SK-N-SH treated with all-trans-retinoic acid at 6 μM for 48 hours (cell line): ENCODE data around the gene NPIPB6.
"Not testable (repeated sequence)": the region's sequence is repeated elsewhere in the genome, so short reads cannot be mapped to it uniquely, and the experiment has no call there.

Experiments used
- GLIS3 ChIP-seq: fragments of 250-450 bp; sonication (Bioruptor Pico); IDR thresholded peaks from 2 replicates; pipeline ENCODE4 v1.5.0; 2020; ENCODE audit warnings: mild to moderate bottlenecking, moderate library complexity
- OSR1 ChIP-seq: fragments of 250-450 bp; sonication (Bioruptor Pico); IDR thresholded peaks from 2 replicates; pipeline ENCODE4 v1.8.0; 2022; ENCODE audit warnings: moderate library complexity, mild to moderate bottlenecking, inconsistent platforms
- RARB ChIP-seq: fragments of 250-450 bp; sonication (Bioruptor Pico); IDR thresholded peaks from 2 replicates; pipeline ENCODE4 v1.8.0; 2021; ENCODE audit warnings: mild to moderate bottlenecking, moderate library complexity
- TOX ChIP-seq: fragments of 250-450 bp; sonication (Bioruptor Pico); IDR thresholded peaks from 2 replicates; pipeline ENCODE4 v1.8.0; 2021; ENCODE audit warnings: mild to moderate bottlenecking, moderate library complexity, borderline replicate concordance
- ZFP3 ChIP-seq: fragments of 250-450 bp; sonication (Bioruptor Pico); IDR thresholded peaks from 2 replicates; pipeline ENCODE4 v1.5.0; 2020; ENCODE audit warnings: mild to moderate bottlenecking, moderate library complexity
- ZFP30 ChIP-seq: fragments of 450-650 bp; formaldehyde crosslinking; IDR thresholded peaks from 2 replicates; pipeline ENCODE4 v1.5.0; 2022; ENCODE audit warnings: mild to moderate bottlenecking, moderate library complexity
- ZNF8 ChIP-seq: fragments of 450-650 bp; formaldehyde crosslinking; IDR thresholded peaks from 2 replicates; pipeline ENCODE4 v1.5.0; 2020; ENCODE audit warnings: mild to moderate bottlenecking, moderate library complexity
- TF ChIP-seq, protein P1 (sequence below): fragments of 250-450 bp; sonication (Bioruptor Pico); IDR thresholded peaks from 2 replicates; pipeline ENCODE4 v1.8.0; 2020; ENCODE audit warnings: mild to moderate bottlenecking, moderate library complexity, borderline replicate concordance
- TF ChIP-seq, protein P2 (sequence below): fragments of 250-450 bp; sonication (Bioruptor Pico); IDR thresholded peaks from 2 replicates; pipeline ENCODE4 v1.5.1; 2020; ENCODE audit warnings: low read depth, mild to moderate bottlenecking, moderate library complexity
- TF ChIP-seq, protein P3 (sequence below): fragments of 250-450 bp; sonication (Bioruptor Pico); IDR thresholded peaks from 2 replicates; pipeline ENCODE4 v1.5.1; 2021; ENCODE audit warnings: mild to moderate bottlenecking, moderate library complexity

DNA sequence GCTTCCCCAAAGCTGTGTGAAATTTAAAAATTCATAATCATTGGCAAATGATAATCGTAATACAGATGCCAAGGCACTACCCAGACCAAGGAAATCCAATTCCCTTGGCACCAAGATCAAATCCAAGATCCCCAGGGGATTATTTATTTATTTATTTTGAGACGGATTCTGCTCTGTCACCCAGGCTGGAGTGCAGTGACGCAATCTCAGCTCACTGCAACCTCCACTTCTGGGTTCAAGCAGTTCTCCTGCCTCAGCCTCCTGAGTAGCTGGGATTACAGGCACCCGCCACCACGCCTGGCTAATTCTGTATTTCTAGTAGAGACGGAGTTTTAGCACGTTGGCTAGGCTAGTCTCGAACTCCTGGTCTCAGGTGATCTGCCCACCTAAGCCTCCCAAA lies 27.6 kb downstream of the NPIPB6 start:
- TF ChIP-seq, protein P1, sequence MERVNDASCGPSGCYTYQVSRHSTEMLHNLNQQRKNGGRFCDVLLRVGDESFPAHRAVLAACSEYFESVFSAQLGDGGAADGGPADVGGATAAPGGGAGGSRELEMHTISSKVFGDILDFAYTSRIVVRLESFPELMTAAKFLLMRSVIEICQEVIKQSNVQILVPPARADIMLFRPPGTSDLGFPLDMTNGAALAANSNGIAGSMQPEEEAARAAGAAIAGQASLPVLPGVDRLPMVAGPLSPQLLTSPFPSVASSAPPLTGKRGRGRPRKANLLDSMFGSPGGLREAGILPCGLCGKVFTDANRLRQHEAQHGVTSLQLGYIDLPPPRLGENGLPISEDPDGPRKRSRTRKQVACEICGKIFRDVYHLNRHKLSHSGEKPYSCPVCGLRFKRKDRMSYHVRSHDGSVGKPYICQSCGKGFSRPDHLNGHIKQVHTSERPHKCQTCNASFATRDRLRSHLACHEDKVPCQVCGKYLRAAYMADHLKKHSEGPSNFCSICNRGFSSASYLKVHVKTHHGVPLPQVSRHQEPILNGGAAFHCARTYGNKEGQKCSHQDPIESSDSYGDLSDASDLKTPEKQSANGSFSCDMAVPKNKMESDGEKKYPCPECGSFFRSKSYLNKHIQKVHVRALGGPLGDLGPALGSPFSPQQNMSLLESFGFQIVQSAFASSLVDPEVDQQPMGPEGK (CRISPR knock-in tag) = not testable (repeated sequence)
- TF ChIP-seq OSR1 (CRISPR knock-in tag); TOX; RARB (CRISPR knock-in tag); ZNF8 (CRISPR knock-in tag); ZFP30; ZFP3 (CRISPR knock-in tag); GLIS3 (CRISPR knock-in tag): not testable (repeated sequence)
- TF ChIP-seq, protein P2, sequence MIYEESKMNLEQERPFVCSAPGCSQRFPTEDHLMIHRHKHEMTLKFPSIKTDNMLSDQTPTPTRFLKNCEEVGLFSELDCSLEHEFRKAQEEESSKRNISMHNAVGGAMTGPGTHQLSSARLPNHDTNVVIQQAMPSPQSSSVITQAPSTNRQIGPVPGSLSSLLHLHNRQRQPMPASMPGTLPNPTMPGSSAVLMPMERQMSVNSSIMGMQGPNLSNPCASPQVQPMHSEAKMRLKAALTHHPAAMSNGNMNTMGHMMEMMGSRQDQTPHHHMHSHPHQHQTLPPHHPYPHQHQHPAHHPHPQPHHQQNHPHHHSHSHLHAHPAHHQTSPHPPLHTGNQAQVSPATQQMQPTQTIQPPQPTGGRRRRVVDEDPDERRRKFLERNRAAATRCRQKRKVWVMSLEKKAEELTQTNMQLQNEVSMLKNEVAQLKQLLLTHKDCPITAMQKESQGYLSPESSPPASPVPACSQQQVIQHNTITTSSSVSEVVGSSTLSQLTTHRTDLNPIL (CRISPR knock-in tag) = not testable (repeated sequence)
- TF ChIP-seq, protein P3, sequence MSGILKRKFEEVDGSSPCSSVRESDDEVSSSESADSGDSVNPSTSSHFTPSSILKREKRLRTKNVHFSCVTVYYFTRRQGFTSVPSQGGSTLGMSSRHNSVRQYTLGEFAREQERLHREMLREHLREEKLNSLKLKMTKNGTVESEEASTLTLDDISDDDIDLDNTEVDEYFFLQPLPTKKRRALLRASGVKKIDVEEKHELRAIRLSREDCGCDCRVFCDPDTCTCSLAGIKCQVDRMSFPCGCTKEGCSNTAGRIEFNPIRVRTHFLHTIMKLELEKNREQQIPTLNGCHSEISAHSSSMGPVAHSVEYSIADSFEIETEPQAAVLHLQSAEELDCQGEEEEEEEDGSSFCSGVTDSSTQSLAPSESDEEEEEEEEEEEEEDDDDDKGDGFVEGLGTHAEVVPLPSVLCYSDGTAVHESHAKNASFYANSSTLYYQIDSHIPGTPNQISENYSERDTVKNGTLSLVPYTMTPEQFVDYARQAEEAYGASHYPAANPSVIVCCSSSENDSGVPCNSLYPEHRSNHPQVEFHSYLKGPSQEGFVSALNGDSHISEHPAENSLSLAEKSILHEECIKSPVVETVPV = not testable (repeated sequence)
